Endothelial cell of umbilical vein (primary cell): ENCODE measurements around the gene RPS6KA4. TPM values are rescaled to one million over a fixed set of nuclear protein-coding genes. Genes with fewer than 3 reads are reported as not detected.

Experiments
- BruUV-seq: library from RNA; stranded (reverse); fragments of 400-500 nt; replicated peaks from 2 replicates; lab custom pipeline; 2021; lab: Mats Ljungman, UMichigan
- CTCF ChIA-PET: fragments of 300-600, 350-600 bp; sonication (Branson Sonifier 250); formaldehyde crosslinking; loops from one replicate; lab custom pipeline; 2021; ENCODE audit warnings: antibody characterized with exemption, inconsistent platforms; lab: Charles Lee
- POLR2A ChIA-PET: fragments of 300-600, 350-600 bp; sonication (Branson Sonifier 250); formaldehyde crosslinking; loops from one replicate; lab custom pipeline; 2021; ENCODE audit warnings: antibody characterized with exemption, inconsistent platforms; lab: Charles Lee
- DNase-seq: peaks from one replicate; pipeline ENCODE4 v3.0.0-alpha.2; 2011; ENCODE audit warnings: low read depth, low spot score
- FAIRE-seq: peaks from 2 replicates; lab custom pipeline; 2011; peaks lifted over from hg19 to GRCh38; lab: Jason Lieb, UNC
- H2AFZ ChIP-seq: 2 replicates; pipeline ENCODE4 v1.6.0; 2012; ENCODE audit warnings: low read depth, low read length, control low read depth, inconsistent platforms
- H3K27ac ChIP-seq: 2 replicates; pipeline ENCODE4 v1.5.1; 2011; ENCODE audit warnings: low read depth, mild to moderate bottlenecking, control low read depth, low read length, moderate library complexity; ENCODE audit not compliant: insufficient read depth
- H3K27me3 ChIP-seq, 2 experiments: 2 replicates each; pipeline versions ENCODE4 v1.6.0 to v1.6.1; 2011; ENCODE audit warnings: low read length in 2 of 2, mixed read lengths in 1 of 2; ENCODE audit not compliant: control insufficient read depth in 2 of 2, insufficient read depth in 2 of 2
- H3K36me3 ChIP-seq, 2 experiments: 2 replicates in 1 of 2; 3 replicates in 1 of 2; pipeline ENCODE4 v1.5.1; 2011; ENCODE audit warnings: low read length in 2 of 2, mild to moderate bottlenecking in 1 of 2, moderate library complexity in 1 of 2; ENCODE audit not compliant: control insufficient read depth in 2 of 2, insufficient read depth in 2 of 2; ENCODE audit errors: extremely low read depth in 1 of 2
- H3K4me1 ChIP-seq: 3 replicates; pipeline ENCODE4 v1.5.1; 2011; ENCODE audit warnings: mild to moderate bottlenecking, low read length; ENCODE audit not compliant: control insufficient read depth, insufficient read depth; ENCODE audit errors: extremely low read depth
- H3K4me2 ChIP-seq: 2 replicates; pipeline ENCODE4 v1.6.1; 2011; ENCODE audit warnings: low read length, control low read depth, mixed read lengths; ENCODE audit not compliant: insufficient read depth
- H3K4me3 ChIP-seq, 3 experiments: fragments of 200-600 bp in 1 of 3; sonication (generic), shearing (Covaris generic) in 1 of 3; replicated peaks in 1 of 3; 2 replicates each; pipeline ENCODE4 v1.5.1; 2011 to 2016; ENCODE audit warnings: control low read depth in 3 of 3, low read length in 3 of 3, mild to moderate bottlenecking in 2 of 3, inconsistent platforms in 1 of 3, low read depth in 1 of 3, moderate library complexity in 1 of 3; ENCODE audit not compliant: insufficient read depth in 1 of 3
- H3K79me2 ChIP-seq: 2 replicates; pipeline ENCODE4 v1.6.0; 2012; ENCODE audit warnings: low read length, inconsistent platforms; ENCODE audit not compliant: control insufficient read depth, insufficient read depth
- H3K9ac ChIP-seq: replicated peaks from 2 replicates; pipeline ENCODE3; 2011; ENCODE audit warnings: low read length, control low read depth; ENCODE audit not compliant: insufficient read depth; ENCODE audit errors: extremely low read depth
- H3K9me1 ChIP-seq: replicated peaks from 3 replicates; pipeline ENCODE4 v1.6.0; 2011; ENCODE audit warnings: mild to moderate bottlenecking, low read length; ENCODE audit not compliant: control insufficient read depth, insufficient read depth; ENCODE audit errors: extremely low read depth
- H3K9me3 ChIP-seq: replicated peaks from 2 replicates; pipeline ENCODE4 v1.5.1; 2012; ENCODE audit warnings: low read length, inconsistent platforms; ENCODE audit not compliant: control insufficient read depth, insufficient read depth
- H4K20me1 ChIP-seq: replicated peaks from 2 replicates; pipeline ENCODE3; 2011; ENCODE audit warnings: mild to moderate bottlenecking, low read length; ENCODE audit not compliant: control insufficient read depth, insufficient read depth; ENCODE audit errors: extremely low read depth
- EZH2 ChIP-seq: IDR thresholded peaks from 2 replicates; pipeline ENCODE4 v1.6.1; 2012; ENCODE audit warnings: borderline replicate concordance, low read depth, mild to moderate bottlenecking, moderate library complexity, low read length, inconsistent platforms; ENCODE audit not compliant: severe bottlenecking
- FOS ChIP-seq: IDR thresholded peaks from 2 replicates; pipeline ENCODE4 v1.6.1; 2011; ENCODE audit warnings: mild to moderate bottlenecking, low read length, moderate library complexity, borderline replicate concordance; ENCODE audit not compliant: insufficient read depth
- GATA2 ChIP-seq: IDR thresholded peaks from 2 replicates; pipeline ENCODE4 v1.7.0; 2011; ENCODE audit warnings: low read depth, mild to moderate bottlenecking, moderate library complexity, mixed read lengths, low read length; ENCODE audit not compliant: insufficient read length, insufficient read depth
- JUN ChIP-seq: IDR thresholded peaks from 2 replicates; pipeline ENCODE4 v1.6.1; 2011; ENCODE audit warnings: borderline replicate concordance, low read depth; ENCODE audit not compliant: insufficient read length, insufficient read depth
- MAX ChIP-seq: IDR thresholded peaks from 2 replicates; pipeline ENCODE4 v1.6.1; 2011; ENCODE audit not compliant: insufficient read depth, insufficient read length
- MYC ChIP-seq: IDR thresholded peaks from one replicate; pipeline ENCODE4 v1.6.1; 2011; ENCODE audit warnings: mild to moderate bottlenecking, low read depth, low read length
- POLR2A ChIP-seq: IDR thresholded peaks from 2 replicates; pipeline ENCODE4 v1.6.1; 2012; ENCODE audit warnings: low read depth, mild to moderate bottlenecking, control low read depth, low read length
- POLR2AphosphoS5 ChIP-seq: IDR thresholded peaks from 2 replicates; pipeline ENCODE4 v1.6.1; 2012; ENCODE audit warnings: low read depth, mild to moderate bottlenecking, control low read depth, low read length, moderate library complexity; ENCODE audit not compliant: insufficient read depth
- dilution Hi-C: fragments of 300-500 bp; cut with MboI; formaldehyde crosslinking; loops from one replicate; pipeline ENCODE4 v1.15.0; 2019; ENCODE audit warnings: low sequenced_read_pairs; ENCODE audit not compliant: extremely low pct_ligation_motif_present
- intact Hi-C: fragments of 100-400 bp; cut with micrococcal nuclease; formaldehyde crosslinking; loops from one replicate; pipeline ENCODE4 v1.10.0; 2022
- polyA plus RNA-seq, 4 experiments: library from polyadenylated mRNA; depleted of rRNA in 3 of 4; stranded (reverse) in 3 of 4; unstranded in 1 of 4; fragments of >200 nt; gene quantifications; 2 replicates each; pipeline versions ENCODE4 v1.2.1 to v1.2.3, GENCODE V29; 2011 to 2012; ENCODE audit warnings: missing spikeins in 1 of 4
- total RNA-seq: library from RNA; stranded (reverse); gene quantifications from 2 replicates; pipeline ENCODE4 v1.2.3, GENCODE V29; 2021
- TF ChIP-seq, protein P1 (sequence below), 2 donors: IDR thresholded peaks; 1 replicate in 1 of 2; 2 replicates in 1 of 2; pipeline ENCODE4 v1.5.1; 2011; ENCODE audit warnings: low read length in 2 of 2, mild to moderate bottlenecking in 2 of 2, moderate library complexity in 2 of 2, control low read depth in 1 of 2, inconsistent platforms in 1 of 2, low read depth in 1 of 2; ENCODE audit not compliant: insufficient read depth in 1 of 2; ENCODE audit errors: extremely low read depth in 1 of 2

RPS6KA4 gene
- total and polyA plus RNA-seq, 2 donors (not counting 3 experiments of a cell fraction or from before 2014, with no cell fraction given) = 26.5 to 44.1 TPM

DNA sequence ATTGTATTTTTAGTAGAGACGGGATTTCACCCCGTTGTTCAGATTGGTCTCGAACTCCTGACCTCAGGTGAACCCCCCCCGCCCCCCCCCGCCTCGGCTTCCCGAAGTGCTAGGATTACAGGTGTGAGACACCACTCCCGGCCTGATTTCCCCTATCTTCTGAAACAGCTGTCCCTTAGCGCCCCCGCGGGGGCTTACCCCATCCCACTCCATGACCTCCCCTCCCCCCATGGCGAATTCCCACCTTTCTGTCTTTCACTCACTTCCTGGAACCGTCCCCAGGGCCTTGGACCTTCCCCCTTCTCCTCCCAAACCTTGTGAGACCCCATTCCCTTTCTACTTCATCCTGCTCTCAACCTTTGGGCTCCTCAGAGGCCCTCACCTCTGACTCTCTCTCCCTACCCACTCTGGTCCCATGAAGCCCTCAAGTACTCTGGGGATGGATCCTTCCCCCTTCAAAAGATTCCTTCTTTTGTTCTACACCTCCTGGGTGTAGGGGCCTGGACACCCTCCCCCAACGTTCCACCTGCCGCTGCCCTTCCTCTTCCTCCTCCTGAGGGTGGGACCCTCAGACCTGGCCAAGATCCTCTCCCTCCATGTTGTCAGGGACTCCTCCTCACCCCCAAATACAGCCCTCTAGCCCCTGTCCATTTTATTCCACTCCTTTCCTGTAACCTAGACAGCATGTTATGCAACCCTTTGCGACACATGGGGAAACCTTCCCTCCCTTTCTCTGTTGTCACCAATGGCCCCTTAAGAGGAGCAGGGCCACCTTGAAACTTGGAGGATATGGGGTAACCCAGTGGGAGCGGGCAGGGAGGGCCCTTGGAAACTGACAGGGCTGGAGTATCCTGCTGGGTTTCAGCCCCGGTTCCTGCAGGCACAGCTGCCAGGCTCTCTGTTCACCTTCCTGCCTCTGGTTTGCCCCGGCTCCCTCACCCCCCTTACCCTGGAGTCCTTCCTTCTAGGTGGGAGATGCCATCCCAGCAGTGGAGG, 39.9 kb upstream of the RPS6KA4 start:
- H4K20me1 ChIP-seq = no peaks in the 10 kb centered on the region
- H3K4me2 ChIP-seq = peak overlapping the region; percentile 75
- no TSS peak for BruUV-seq
- peaks cover 4% of the 10 kb centered on the region for H3K79me2 ChIP-seq
- ChIA-PET POLR2A (interaction anchor here (2.1 kb wide), 1 partner anchor 13 kb away, joined by 6 read pairs; no protein-coding TSS in a partner anchor), CTCF (interaction anchor here (1.1 to 3.6 kb wide), 8 partner anchors 8 to 130 kb away, joined by 3 to 72 read pairs (median 12); partner anchors contain the start of gene CCDC88B)
- DNase-seq (no peak), FAIRE-seq (no peak)
- peaks cover 10% of the 10 kb centered on the region for H3K4me1 ChIP-seq
- TF ChIP-seq POLR2A (no peak), EZH2 (no peak), GATA2 (no peak), MAX (no peak), POLR2AphosphoS5 (no peak), JUN (no peak), MYC (no peak), FOS (no peak)
- TF ChIP-seq, protein P1, sequence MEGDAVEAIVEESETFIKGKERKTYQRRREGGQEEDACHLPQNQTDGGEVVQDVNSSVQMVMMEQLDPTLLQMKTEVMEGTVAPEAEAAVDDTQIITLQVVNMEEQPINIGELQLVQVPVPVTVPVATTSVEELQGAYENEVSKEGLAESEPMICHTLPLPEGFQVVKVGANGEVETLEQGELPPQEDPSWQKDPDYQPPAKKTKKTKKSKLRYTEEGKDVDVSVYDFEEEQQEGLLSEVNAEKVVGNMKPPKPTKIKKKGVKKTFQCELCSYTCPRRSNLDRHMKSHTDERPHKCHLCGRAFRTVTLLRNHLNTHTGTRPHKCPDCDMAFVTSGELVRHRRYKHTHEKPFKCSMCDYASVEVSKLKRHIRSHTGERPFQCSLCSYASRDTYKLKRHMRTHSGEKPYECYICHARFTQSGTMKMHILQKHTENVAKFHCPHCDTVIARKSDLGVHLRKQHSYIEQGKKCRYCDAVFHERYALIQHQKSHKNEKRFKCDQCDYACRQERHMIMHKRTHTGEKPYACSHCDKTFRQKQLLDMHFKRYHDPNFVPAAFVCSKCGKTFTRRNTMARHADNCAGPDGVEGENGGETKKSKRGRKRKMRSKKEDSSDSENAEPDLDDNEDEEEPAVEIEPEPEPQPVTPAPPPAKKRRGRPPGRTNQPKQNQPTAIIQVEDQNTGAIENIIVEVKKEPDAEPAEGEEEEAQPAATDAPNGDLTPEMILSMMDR (IDR thresholded peaks at IDR 0.05; ENCODE audit: extremely low read depth in 1 of 2, insufficient read depth in 1 of 2, low read depth in 1 of 2, low read length in 2 of 2) = no peak
- H2AFZ ChIP-seq = no peak overlapping the region
- no peaks in the 10 kb centered on the region for H3K9me3 ChIP-seq
- dilution Hi-C loops (no loop called here), intact Hi-C loops (loop anchor here (1.0 to 2.0 kb wide), 3 partner anchors 14 to 49 kb away; partner anchors contain the start of gene RPS6KA4)
- no peaks in the 10 kb centered on the region for H3K9me1 ChIP-seq
- peak overlapping the region; percentile 49 to 75 (median 57) for H3K4me3 ChIP-seq
- H3K36me3 ChIP-seq = peaks cover 2 to 18% of the 10 kb centered on the region in 2 experiments
- no peaks in the 10 kb centered on the region for H3K27me3 ChIP-seq
- peak overlapping the region; percentile 74 for H3K9ac ChIP-seq
- H3K27ac ChIP-seq = peak overlapping the region; percentile 58
